HepG2 (cell line): ENCODE results near the gene WIZ. TPM values are rescaled to one million over a fixed set of nuclear protein-coding genes. Genes with fewer than 3 reads are reported as not detected.
A peak's percentile ranks its signal among the peaks of the same experiment; 100 is the strongest.

ENCODE experiments used
- KLF6 ChIP-seq: IDR thresholded peaks from 2 replicates; pipeline ENCODE4 v1.8.0; 2016; ENCODE audit warnings: missing biosample characterization, missing genetic modification reagents
- MTA1 ChIP-seq: sonication (generic); formaldehyde crosslinking; IDR thresholded peaks from 2 replicates; pipeline ENCODE4 v1.4.0; 2020; ENCODE audit warnings: missing genetic modification reagents, mild to moderate bottlenecking, borderline replicate concordance
- NR2F1 ChIP-seq, 2 experiments: fragments of 450-650 bp in 1 of 2; formaldehyde crosslinking in 1 of 2; IDR thresholded peaks; 2 replicates each; pipeline versions ENCODE4 v1.5.0 to v1.6.1; 2016 to 2020; ENCODE audit warnings: mild to moderate bottlenecking in 1 of 2, missing compliant biosample characterization in 1 of 2, missing genetic modification reagents in 1 of 2, moderate library complexity in 1 of 2
- RAD21 ChIP-seq: fragments of 450-650 bp; formaldehyde crosslinking; IDR thresholded peaks from 2 replicates; pipeline ENCODE4 v1.5.0; 2020; ENCODE audit warnings: mild to moderate bottlenecking
- REST ChIP-seq, 2 experiments: IDR thresholded peaks; 2 replicates each; pipeline ENCODE4 v1.6.1; 2011 to 2012; ENCODE audit warnings: low read length in 2 of 2, borderline replicate concordance in 1 of 2, low read depth in 1 of 2, mild to moderate bottlenecking in 1 of 2, moderate library complexity in 1 of 2
- SATB2 ChIP-seq: sonication (generic); formaldehyde crosslinking; IDR thresholded peaks from 2 replicates; pipeline ENCODE4 v1.5.0; 2020; ENCODE audit warnings: missing genetic modification reagents
- SKIL ChIP-seq: sonication (generic); formaldehyde crosslinking; IDR thresholded peaks from 2 replicates; pipeline ENCODE4 v1.8.0; 2022; ENCODE audit warnings: missing genetic modification reagents, mild to moderate bottlenecking, moderate library complexity, borderline replicate concordance
- THAP7 ChIP-seq: sonication (generic); formaldehyde crosslinking; IDR thresholded peaks from 2 replicates; pipeline ENCODE4 v1.8.1; 2023; ENCODE audit warnings: mild to moderate bottlenecking, missing genetic modification reagents
- ZNF138 ChIP-seq: sonication (generic); formaldehyde crosslinking; IDR thresholded peaks from 2 replicates; pipeline ENCODE4 v1.5.0; 2020; ENCODE audit warnings: mild to moderate bottlenecking, low read depth, missing genetic modification reagents
- ZNF501 ChIP-seq: sonication (generic); formaldehyde crosslinking; IDR thresholded peaks from 2 replicates; pipeline ENCODE4 v1.5.1; 2020; ENCODE audit warnings: mild to moderate bottlenecking, moderate library complexity, missing genetic modification reagents
- ZNF547 ChIP-seq: sonication (generic); formaldehyde crosslinking; IDR thresholded peaks from 2 replicates; pipeline ENCODE4 v1.5.1; 2020; ENCODE audit warnings: mild to moderate bottlenecking, missing genetic modification reagents
- ZNF576 ChIP-seq: sonication (generic); formaldehyde crosslinking; IDR thresholded peaks from 2 replicates; pipeline ENCODE4 v1.4.0; 2020; ENCODE audit warnings: mild to moderate bottlenecking, missing genetic modification reagents
- ZNF609 ChIP-seq: sonication (generic); formaldehyde crosslinking; IDR thresholded peaks from 2 replicates; pipeline ENCODE4 v1.4.0; 2020; ENCODE audit warnings: mild to moderate bottlenecking, missing genetic modification reagents, borderline replicate concordance
- ZNF766 ChIP-seq: sonication (generic); formaldehyde crosslinking; IDR thresholded peaks from 2 replicates; pipeline ENCODE4 v1.5.0; 2020; ENCODE audit warnings: missing genetic modification reagents, borderline replicate concordance
- polyA plus RNA-seq, 8 experiments: library from polyadenylated mRNA; depleted of rRNA in 3 of 8; stranded (reverse) in 7 of 8; unstranded in 1 of 8; fragments of >200 nt; fragmentation: Illumina TruSeq in 4 of 8; extraction: Trizol in 4 of 8; gene quantifications; 2 replicates each; pipeline versions ENCODE4 v1.2.1 to v1.2.3, GENCODE V29; 2011 to 2016; ENCODE audit warnings: low read depth in 4 of 8, missing spikeins in 1 of 8, mixed read lengths in 1 of 8; ENCODE audit not compliant: insufficient read depth in 1 of 8
- total RNA-seq, 5 experiments: library from RNA; depleted of rRNA; stranded (reverse); fragments of >200 nt; fragmentation: Illumina TruSeq; extraction: Trizol; gene quantifications; 2 replicates each; pipeline ENCODE4 v1.2.3, GENCODE V29; 2016; ENCODE audit warnings: low read depth in 1 of 5

WIZ gene
- total and polyA plus RNA-seq, 2 of the 13 experiments (the other 11 are each of a cell fraction or from before 2014, with no cell fraction given) = 4.7 to 4.8 TPM

- TF ChIP-seq ZNF766 (CRISPR knock-in tag) = no peak
- peak; percentile 78; the same call in 1 of the 2 replicates for TF ChIP-seq ZNF609 (CRISPR knock-in tag)
- TF ChIP-seq SKIL (CRISPR knock-in tag) = peak; percentile 82
- no peak for TF ChIP-seq ZNF138
- TF ChIP-seq THAP7 = no peak
- no peak for TF ChIP-seq SATB2 (CRISPR knock-in tag)
- TF ChIP-seq MTA1 (CRISPR knock-in tag) = peak; percentile 75
- peak; percentile 89 to 97 for TF ChIP-seq NR2F1 (CRISPR knock-in tag; IDR thresholded peaks at IDR 0.05)
- TF ChIP-seq ZNF501 = no peak
- TF ChIP-seq REST (IDR thresholded peaks at IDR 0.05; ENCODE audit: borderline replicate concordance in 1 of 2, low read depth in 1 of 2, low read length in 2 of 2) = 0 out of 4 replicates have a peak, but pooled peaks of 1 of the 2 experiments have one; percentile 48
- TF ChIP-seq KLF6 (CRISPR knock-in tag) = no peak
- TF ChIP-seq RAD21 (CRISPR knock-in tag) = no peak
- TF ChIP-seq ZNF547 (CRISPR knock-in tag) = no peak
- TF ChIP-seq ZNF576 = no peak
Measured at GRCh38 chr19:15468675-15469512, 19.1 kb upstream of the WIZ start (continued).
